ENCODE data around the gene MGAT4A. TPM values are rescaled to one million over a fixed set of nuclear protein-coding genes. Genes with fewer than 3 reads are reported as not detected.

The MGAT4A gene
- total RNA-seq, 1 experiment from 2014 or later: 23.0 TPM

DNA sequence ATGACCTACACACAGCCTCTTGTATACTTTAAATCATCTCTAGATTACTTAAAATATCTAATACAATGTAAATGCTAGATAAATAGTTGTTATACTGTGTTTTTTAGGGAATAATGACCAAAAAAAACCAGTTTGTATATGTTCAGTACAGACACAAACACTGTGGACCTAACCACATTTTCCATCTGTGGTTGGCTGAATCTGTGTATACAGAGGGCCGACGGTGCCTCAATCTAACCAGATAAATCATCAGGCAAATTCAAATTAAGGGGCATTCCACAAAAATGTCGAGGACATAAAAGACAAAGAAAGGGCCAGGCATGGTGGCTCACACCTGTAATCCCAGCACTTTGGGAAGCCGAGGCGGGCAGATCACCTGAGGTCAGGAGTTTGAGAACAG is 14.1 kb downstream of the MGAT4A start:
- intact Hi-C loops (cut with micrococcal nuclease; ENCODE audit: unreplicated experiment): no loop called here
- H3K27ac Mint-ChIP-seq (ENCODE audit: unreplicated experiment): no peak overlapping the region
- H3K4me1 Mint-ChIP-seq (ENCODE audit: low read depth, unreplicated experiment): no peaks in the 10 kb centered on the region
- CTCF ChIA-PET: no interaction called here
- H3K4me3 Mint-ChIP-seq (ENCODE audit: low read depth, unreplicated experiment): no peak overlapping the region
- H3K9me3 Mint-ChIP-seq (ENCODE audit: low read depth, unreplicated experiment): no peaks in the 10 kb centered on the region
- no peaks in the 10 kb centered on the region for H3K36me3 Mint-ChIP-seq (ENCODE audit: insufficient read depth, unreplicated experiment)
- no peaks in the 10 kb centered on the region for H3K27me3 Mint-ChIP-seq (ENCODE audit: unreplicated experiment)
- no TSS peak for BruUV-seq (replicated peaks)
- TF ChIP-seq, protein P1, sequence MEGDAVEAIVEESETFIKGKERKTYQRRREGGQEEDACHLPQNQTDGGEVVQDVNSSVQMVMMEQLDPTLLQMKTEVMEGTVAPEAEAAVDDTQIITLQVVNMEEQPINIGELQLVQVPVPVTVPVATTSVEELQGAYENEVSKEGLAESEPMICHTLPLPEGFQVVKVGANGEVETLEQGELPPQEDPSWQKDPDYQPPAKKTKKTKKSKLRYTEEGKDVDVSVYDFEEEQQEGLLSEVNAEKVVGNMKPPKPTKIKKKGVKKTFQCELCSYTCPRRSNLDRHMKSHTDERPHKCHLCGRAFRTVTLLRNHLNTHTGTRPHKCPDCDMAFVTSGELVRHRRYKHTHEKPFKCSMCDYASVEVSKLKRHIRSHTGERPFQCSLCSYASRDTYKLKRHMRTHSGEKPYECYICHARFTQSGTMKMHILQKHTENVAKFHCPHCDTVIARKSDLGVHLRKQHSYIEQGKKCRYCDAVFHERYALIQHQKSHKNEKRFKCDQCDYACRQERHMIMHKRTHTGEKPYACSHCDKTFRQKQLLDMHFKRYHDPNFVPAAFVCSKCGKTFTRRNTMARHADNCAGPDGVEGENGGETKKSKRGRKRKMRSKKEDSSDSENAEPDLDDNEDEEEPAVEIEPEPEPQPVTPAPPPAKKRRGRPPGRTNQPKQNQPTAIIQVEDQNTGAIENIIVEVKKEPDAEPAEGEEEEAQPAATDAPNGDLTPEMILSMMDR (IDR thresholded peaks at IDR 0.05; ENCODE audit: unreplicated experiment): no peak
- no peak for DNase-seq

DNA sequence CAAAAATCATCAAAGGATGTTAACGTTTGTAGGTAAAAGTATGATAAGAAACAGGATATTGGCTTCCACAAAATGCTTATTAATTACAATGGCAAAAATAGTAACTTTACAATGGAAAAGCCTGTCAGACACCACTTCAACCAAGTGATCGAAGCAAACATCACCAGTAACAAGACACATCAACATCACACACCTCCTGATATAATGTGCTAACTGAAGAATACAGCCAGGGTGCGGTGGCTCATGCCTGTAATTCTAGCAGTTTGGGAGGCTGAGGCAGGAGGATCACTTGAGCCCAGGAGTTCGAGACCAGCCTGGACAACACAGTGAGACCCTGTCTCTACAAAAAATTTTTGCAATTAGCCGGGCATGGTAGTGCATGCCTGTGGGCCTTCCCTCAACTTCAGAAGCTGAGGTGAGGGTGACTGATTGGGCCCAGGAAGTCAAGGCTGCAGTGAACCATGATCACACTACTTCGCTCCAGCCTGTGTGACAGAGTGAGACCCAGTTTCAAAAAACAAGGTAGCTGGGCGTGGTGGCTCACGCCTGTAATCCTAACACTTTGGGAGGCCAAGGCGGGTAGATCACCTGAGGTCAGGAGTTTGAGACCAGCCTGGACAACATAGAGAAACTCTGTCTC is 15.0 kb downstream of the MGAT4A start:
- no peak for DNase-seq
- H3K27ac Mint-ChIP-seq (ENCODE audit: unreplicated experiment): no peak overlapping the region
- BruUV-seq (replicated peaks): no TSS peak
- no peaks in the 10 kb centered on the region for H3K36me3 Mint-ChIP-seq (ENCODE audit: insufficient read depth, unreplicated experiment)
- TF ChIP-seq, protein P1 (IDR thresholded peaks at IDR 0.05; ENCODE audit: unreplicated experiment): no peak
- intact Hi-C loops (cut with micrococcal nuclease; ENCODE audit: unreplicated experiment): no loop called here
- no peak overlapping the region for H3K4me3 Mint-ChIP-seq (ENCODE audit: low read depth, unreplicated experiment)
- no peaks in the 10 kb centered on the region for H3K27me3 Mint-ChIP-seq (ENCODE audit: unreplicated experiment)
- H3K4me1 Mint-ChIP-seq (ENCODE audit: low read depth, unreplicated experiment): no peaks in the 10 kb centered on the region
- CTCF ChIA-PET: no interaction called here
- no peaks in the 10 kb centered on the region for H3K9me3 Mint-ChIP-seq (ENCODE audit: low read depth, unreplicated experiment)

DNA sequence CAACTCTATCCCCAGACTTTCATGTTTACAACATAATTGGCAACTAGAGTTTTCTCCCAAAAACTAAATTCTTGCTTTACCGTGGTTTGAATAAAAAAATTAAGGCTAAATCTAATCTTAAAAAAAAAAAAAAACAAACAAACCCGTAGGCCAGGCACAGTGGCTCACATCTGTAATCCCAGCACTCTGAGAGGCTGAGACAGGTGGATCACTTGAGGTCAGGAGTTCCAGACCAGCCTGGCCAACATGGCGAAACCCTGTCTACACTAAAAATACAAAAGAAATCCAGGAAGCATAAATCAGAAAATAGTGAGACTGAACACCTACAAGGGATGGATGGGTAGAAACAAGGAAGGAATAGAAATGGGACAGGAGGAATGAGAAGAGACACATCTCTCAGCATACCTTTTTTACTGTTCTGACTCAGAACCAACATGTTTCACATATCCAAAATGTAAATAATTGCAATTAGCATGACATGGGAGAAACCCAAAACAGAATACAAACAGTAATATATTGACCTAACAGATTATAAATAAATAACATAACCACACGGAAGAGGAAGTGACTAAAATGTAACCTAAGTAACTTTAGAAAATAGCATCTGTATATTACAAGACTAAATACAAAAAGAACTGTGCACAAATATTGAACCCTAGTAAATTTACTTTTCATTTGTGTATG is 17.5 kb downstream of the MGAT4A start:
- Mint-ChIP-seq H3K4me3 (ENCODE audit: low read depth, unreplicated experiment) (no peak overlapping the region), H3K4me1 (ENCODE audit: low read depth, unreplicated experiment) (no peaks in the 10 kb centered on the region), H3K9me3 (ENCODE audit: low read depth, unreplicated experiment) (no peaks in the 10 kb centered on the region), H3K36me3 (ENCODE audit: insufficient read depth, unreplicated experiment) (no peaks in the 10 kb centered on the region), H3K27me3 (ENCODE audit: unreplicated experiment) (no peaks in the 10 kb centered on the region), H3K27ac (ENCODE audit: unreplicated experiment) (no peak overlapping the region)
- CTCF ChIA-PET: no interaction called here
- intact Hi-C loops (cut with micrococcal nuclease; ENCODE audit: unreplicated experiment): no loop called here
- TF ChIP-seq, protein P1 (IDR thresholded peaks at IDR 0.05; ENCODE audit: unreplicated experiment): no peak
- BruUV-seq (replicated peaks): no TSS peak
- DNase-seq: no peak

DNA sequence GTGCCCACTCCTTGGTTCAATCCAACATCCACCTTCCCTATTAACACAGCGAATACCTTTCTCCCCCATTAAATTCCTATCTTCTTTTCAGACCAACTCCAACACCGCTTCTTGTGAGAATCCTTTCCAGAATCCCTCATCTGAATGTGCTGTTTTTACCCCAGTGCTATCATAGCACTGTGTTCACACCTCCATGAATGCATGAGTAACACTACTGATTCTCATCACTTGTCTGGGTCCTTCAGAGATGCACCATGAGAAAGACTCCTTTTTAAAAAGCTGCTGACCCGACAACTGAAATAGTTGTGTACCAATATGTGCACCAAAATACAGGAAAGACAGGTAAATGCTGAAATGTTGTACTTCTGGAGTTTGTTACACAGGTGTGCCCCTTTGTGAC is 18.8 kb downstream of the MGAT4A start:
- no peak for DNase-seq
- no peaks in the 10 kb centered on the region for H3K27me3 Mint-ChIP-seq (ENCODE audit: unreplicated experiment)
- CTCF ChIA-PET: no interaction called here

More for the DNA sequence above, 18.8 kb downstream of the MGAT4A start:
- no peaks in the 10 kb centered on the region for H3K4me1 Mint-ChIP-seq (ENCODE audit: low read depth, unreplicated experiment)
- H3K4me3 Mint-ChIP-seq (ENCODE audit: low read depth, unreplicated experiment): no peak overlapping the region
- no TSS peak for BruUV-seq (replicated peaks)
- H3K36me3 Mint-ChIP-seq (ENCODE audit: insufficient read depth, unreplicated experiment): no peaks in the 10 kb centered on the region
- no peaks in the 10 kb centered on the region for H3K9me3 Mint-ChIP-seq (ENCODE audit: low read depth, unreplicated experiment)
- no peak overlapping the region for H3K27ac Mint-ChIP-seq (ENCODE audit: unreplicated experiment)
- TF ChIP-seq, protein P1 (IDR thresholded peaks at IDR 0.05; ENCODE audit: unreplicated experiment): no peak
- intact Hi-C loops (cut with micrococcal nuclease; ENCODE audit: unreplicated experiment): no loop called here

All from Calu3 (cell line).